GM12873 (cell line): ENCODE results near the gene MEAK7.

Experiments used
- TF ChIP-seq, protein P1 (sequence below): IDR thresholded peaks from 2 replicates; pipeline ENCODE4 v1.5.1; 2012; ENCODE audit warnings: low read depth, mild to moderate bottlenecking, moderate library complexity, low read length, control low read depth; ENCODE audit not compliant: insufficient read depth; ENCODE audit errors: missing control alignments

MEAK7 gene

DNA sequence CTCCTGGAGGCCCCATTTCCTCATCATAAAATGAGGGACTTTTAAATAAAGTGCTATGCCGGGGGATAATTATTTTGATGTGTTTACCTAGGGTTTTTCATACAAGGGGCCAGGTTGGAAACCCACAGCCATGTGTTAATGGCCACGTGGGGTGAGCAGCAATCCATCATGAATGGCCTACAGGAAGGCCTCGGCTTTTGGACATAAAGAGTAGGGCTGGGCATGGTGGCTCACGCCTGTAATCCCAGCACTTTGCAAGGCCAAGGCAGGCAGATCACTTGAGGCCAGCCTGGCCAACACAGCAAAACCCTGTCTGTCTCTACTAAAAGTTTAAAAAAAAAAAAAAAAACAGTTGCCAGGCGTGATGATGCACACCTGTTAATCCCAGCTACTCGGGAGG, 40.3 kb downstream of the MEAK7 start:
- TF ChIP-seq, protein P1, sequence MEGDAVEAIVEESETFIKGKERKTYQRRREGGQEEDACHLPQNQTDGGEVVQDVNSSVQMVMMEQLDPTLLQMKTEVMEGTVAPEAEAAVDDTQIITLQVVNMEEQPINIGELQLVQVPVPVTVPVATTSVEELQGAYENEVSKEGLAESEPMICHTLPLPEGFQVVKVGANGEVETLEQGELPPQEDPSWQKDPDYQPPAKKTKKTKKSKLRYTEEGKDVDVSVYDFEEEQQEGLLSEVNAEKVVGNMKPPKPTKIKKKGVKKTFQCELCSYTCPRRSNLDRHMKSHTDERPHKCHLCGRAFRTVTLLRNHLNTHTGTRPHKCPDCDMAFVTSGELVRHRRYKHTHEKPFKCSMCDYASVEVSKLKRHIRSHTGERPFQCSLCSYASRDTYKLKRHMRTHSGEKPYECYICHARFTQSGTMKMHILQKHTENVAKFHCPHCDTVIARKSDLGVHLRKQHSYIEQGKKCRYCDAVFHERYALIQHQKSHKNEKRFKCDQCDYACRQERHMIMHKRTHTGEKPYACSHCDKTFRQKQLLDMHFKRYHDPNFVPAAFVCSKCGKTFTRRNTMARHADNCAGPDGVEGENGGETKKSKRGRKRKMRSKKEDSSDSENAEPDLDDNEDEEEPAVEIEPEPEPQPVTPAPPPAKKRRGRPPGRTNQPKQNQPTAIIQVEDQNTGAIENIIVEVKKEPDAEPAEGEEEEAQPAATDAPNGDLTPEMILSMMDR: no peak

- TF ChIP-seq, protein P1: no peak
These were observed 41.2 kb downstream of the MEAK7 start for GRCh38 chr16:84463221-84463620.

DNA sequence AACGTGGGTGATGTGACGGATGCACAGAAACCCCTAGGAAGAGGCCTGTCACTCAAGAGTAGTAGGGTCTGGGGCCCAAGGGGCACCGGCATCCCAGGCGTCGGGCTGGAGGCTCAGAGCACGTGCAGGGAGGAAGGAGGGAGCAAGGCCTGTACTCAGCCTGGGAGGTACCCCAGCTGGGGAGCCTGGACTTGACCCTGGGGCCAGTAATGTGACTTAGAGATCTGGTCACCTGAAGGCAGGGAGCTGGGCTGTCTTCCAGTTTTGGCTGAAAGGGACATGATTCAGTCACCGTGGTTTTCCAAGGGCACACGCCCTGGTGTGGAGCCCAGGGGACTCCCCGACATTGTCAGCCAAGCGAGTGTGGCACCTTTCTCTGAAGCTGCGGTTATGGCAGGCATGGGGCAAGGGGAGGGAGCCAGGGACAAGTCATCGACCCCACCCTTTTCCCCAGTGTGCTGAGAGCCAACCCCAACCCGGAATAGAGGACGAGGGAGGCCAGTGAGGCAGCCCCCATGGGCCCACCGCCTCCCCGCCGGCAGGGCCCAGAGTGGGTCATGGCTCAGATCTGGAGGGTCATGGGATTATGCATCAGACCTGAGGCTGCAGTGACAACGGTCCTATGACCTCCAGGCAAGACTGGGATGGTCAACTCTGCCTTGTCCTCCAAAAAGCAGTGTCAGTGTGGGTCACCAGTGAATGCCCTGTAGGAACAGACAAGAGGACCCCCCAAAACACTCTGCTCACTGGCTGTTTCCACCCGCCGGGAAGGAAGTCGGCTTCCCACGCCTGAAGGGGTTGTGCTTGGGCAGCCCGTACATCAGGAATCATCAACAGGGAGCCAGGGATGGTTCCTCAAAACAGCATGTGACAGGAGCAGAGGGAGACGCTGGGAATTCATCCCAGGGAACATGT, 41.9 kb downstream of the MEAK7 start:
- TF ChIP-seq, protein P1: no peak

GRCh38 chr16:84461413-84462295, 42.8 kb downstream of the MEAK7 start:
- TF ChIP-seq, protein P1: no peak

DNA sequence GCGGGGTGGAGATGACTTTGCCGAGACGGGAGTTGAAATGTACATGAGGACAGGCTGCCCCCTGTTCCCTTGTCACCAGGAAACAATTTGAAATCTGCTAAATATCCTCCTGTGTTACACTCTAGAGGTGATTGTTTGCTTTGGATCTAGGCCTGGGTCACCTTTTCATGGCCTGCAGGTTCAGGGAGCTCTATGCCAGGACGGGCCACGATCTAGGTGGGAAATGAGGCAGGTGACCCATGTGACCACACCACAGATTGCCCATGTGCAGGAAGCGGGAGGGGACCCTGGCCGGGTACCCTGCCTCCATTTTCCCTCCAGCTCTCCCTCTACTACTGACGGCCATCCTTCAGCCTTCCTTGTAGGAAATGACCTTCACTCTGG, 43.4 kb downstream of the MEAK7 start:
- TF ChIP-seq, protein P1: no peak

GRCh38 chr16:84460406-84461028, 43.9 kb downstream of the MEAK7 start:
- TF ChIP-seq, protein P1: no peak

GRCh38 chr16:84459941-84460405, 44.5 kb downstream of the MEAK7 start:
- TF ChIP-seq, protein P1: no peak
